Measurements from ENCODE around the gene NACC2. TPM values are rescaled to one million over a fixed set of nuclear protein-coding genes. Genes with fewer than 3 reads are reported as not detected.

The NACC2 gene
- total and polyA plus RNA-seq, 4 donors, result 4.8 to 17.8 (median 8.8) TPM

- Histone ChIP-seq H3K27me3 (ENCODE audit: control insufficient read depth in 4 of 4, insufficient read depth in 4 of 4, low read length in 3 of 4) (peaks cover 0 to 2% (median 0%) of the 10 kb centered on the region in 4 donors), H3K36me3 (ENCODE audit: control insufficient read depth in 4 of 4, insufficient read depth in 3 of 4, low read depth in 1 of 4, low read length in 3 of 4) (no peaks in the 10 kb centered on the region), H3K27ac (ENCODE audit: low read depth in 1 of 2, low read length in 2 of 2) (no peak overlapping the region), H3K9me3 (ENCODE audit: control insufficient read depth in 4 of 4, low read length in 3 of 4) (no peaks in the 10 kb centered on the region), H3K4me1 (ENCODE audit: control insufficient read depth in 4 of 4, insufficient read depth in 4 of 4, low read length in 3 of 4) (no peaks in the 10 kb centered on the region), H3K4me3 (ENCODE audit: low read depth in 1 of 3, low read length in 3 of 3) (no peak overlapping the region), H3K9ac (ENCODE audit: low read depth in 1 of 2, low read length in 2 of 2) (no peak overlapping the region)
- TF ChIP-seq RAD21 (IDR thresholded peaks at IDR 0.05), result peak in 1 of 2 donors; percentile 35
- TF ChIP-seq HNF4G (IDR thresholded peaks at IDR 0.05), result no peak
- TF ChIP-seq SP1 (IDR thresholded peaks at IDR 0.05), result no peak
- DNase-seq (ENCODE audit: low spot score), result peak; percentile 47
- 42% methylated on average over 16 of the region's 16 CpGs for WGBS
Observed at GRCh38 chr9:136143215-136144001, 48.3 kb upstream of the NACC2 start.

- Histone ChIP-seq H3K4me3 (ENCODE audit: low read depth in 1 of 3, low read length in 3 of 3) (no peak overlapping the region), H3K4me1 (ENCODE audit: control insufficient read depth in 4 of 4, insufficient read depth in 4 of 4, low read length in 3 of 4) (no peaks in the 10 kb centered on the region), H3K9me3 (ENCODE audit: control insufficient read depth in 4 of 4, low read length in 3 of 4) (no peaks in the 10 kb centered on the region), H3K9ac (ENCODE audit: low read depth in 1 of 2, low read length in 2 of 2) (no peak overlapping the region), H3K27ac (ENCODE audit: low read depth in 1 of 2, low read length in 2 of 2) (no peak overlapping the region), H3K27me3 (ENCODE audit: control insufficient read depth in 4 of 4, insufficient read depth in 4 of 4, low read length in 3 of 4) (peaks cover 0 to 3% (median 0%) of the 10 kb centered on the region in 4 donors), H3K36me3 (ENCODE audit: control insufficient read depth in 4 of 4, insufficient read depth in 3 of 4, low read depth in 1 of 4, low read length in 3 of 4) (no peaks in the 10 kb centered on the region)
- TF ChIP-seq RAD21 (IDR thresholded peaks at IDR 0.05), result no peak
- TF ChIP-seq EGR1 (IDR thresholded peaks at IDR 0.05; ENCODE audit: low read depth in 2 of 2), result no peak
- TF ChIP-seq MAX (IDR thresholded peaks at IDR 0.05), result no peak
- TF ChIP-seq ZBTB33 (IDR thresholded peaks at IDR 0.05), result no peak
- no peak for TF ChIP-seq CTCF (IDR thresholded peaks at IDR 0.05; ENCODE audit: low read depth, low read length, missing input control)
- TF ChIP-seq NR2F2 (IDR thresholded peaks at IDR 0.05), result no peak
- no peak for TF ChIP-seq GABPA (IDR thresholded peaks at IDR 0.05 in 1 of 2, conservative IDR thresholded peaks at IDR 0.05 in 1 of 2)
- TF ChIP-seq HNF4G (IDR thresholded peaks at IDR 0.05), result no peak
- TF ChIP-seq TAF1 (conservative IDR thresholded peaks at IDR 0.05), result no peak
- no peak for TF ChIP-seq HNF4A (conservative IDR thresholded peaks at IDR 0.05)
- no peak for TF ChIP-seq JUND (IDR thresholded peaks at IDR 0.05)
- 43% methylated on average over 13 of the region's 13 CpGs for WGBS
- no peak for DNase-seq (ENCODE audit: low spot score)
Observed at GRCh38 chr9:136142859-136143214, 47.7 kb upstream of the NACC2 start.

- H3K9ac ChIP-seq (ENCODE audit: low read depth in 1 of 2, low read length in 2 of 2), result no peak overlapping the region
- no peaks in the 10 kb centered on the region for H3K9me3 ChIP-seq (ENCODE audit: control insufficient read depth in 4 of 4, low read length in 3 of 4)
- 73% methylated on average over 6 of the region's 6 CpGs for WGBS
- no peak overlapping the region for H3K4me3 ChIP-seq (ENCODE audit: low read depth in 1 of 3, low read length in 3 of 3)
- H3K27ac ChIP-seq (ENCODE audit: low read depth in 1 of 2, low read length in 2 of 2), result no peak overlapping the region
- H3K27me3 ChIP-seq (ENCODE audit: control insufficient read depth in 4 of 4, insufficient read depth in 4 of 4, low read length in 3 of 4), result peaks cover 0 to 3% (median 0%) of the 10 kb centered on the region in 4 donors
- no peak for DNase-seq (ENCODE audit: low spot score)
- no peaks in the 10 kb centered on the region for H3K4me1 ChIP-seq (ENCODE audit: control insufficient read depth in 4 of 4, insufficient read depth in 4 of 4, low read length in 3 of 4)
- TF ChIP-seq FOXA1 (IDR thresholded peaks at IDR 0.05) (no peak), ZBTB33 (IDR thresholded peaks at IDR 0.05) (no peak), SP1 (IDR thresholded peaks at IDR 0.05) (no peak), RAD21 (IDR thresholded peaks at IDR 0.05) (no peak), YY1 (IDR thresholded peaks at IDR 0.05) (no peak), HNF4A (conservative IDR thresholded peaks at IDR 0.05) (no peak)
- H3K36me3 ChIP-seq (ENCODE audit: control insufficient read depth in 4 of 4, insufficient read depth in 3 of 4, low read depth in 1 of 4, low read length in 3 of 4), result no peaks in the 10 kb centered on the region
Observed at GRCh38 chr9:136142414-136142796, 47.3 kb upstream of the NACC2 start.

All from liver (tissue), 9 donors.